SK-N-SH treated with all-trans-retinoic acid at 6 μM for 48 hours (cell line): ENCODE data around the gene TMEM131.

Source experiments
- ARNTL ChIP-seq: fragments of 450-650 bp; formaldehyde crosslinking; IDR thresholded peaks from 2 replicates; pipeline ENCODE4 v1.5.0; 2020; ENCODE audit warnings: low read depth, mild to moderate bottlenecking, moderate library complexity, borderline replicate concordance
- BACH2 ChIP-seq: fragments of 250-450 bp; sonication (Bioruptor Pico); IDR thresholded peaks from 2 replicates; pipeline ENCODE4 v1.9.0; 2021; ENCODE audit warnings: mild to moderate bottlenecking, borderline replicate concordance
- CSDC2 ChIP-seq: fragments of 250-450 bp; sonication (Bioruptor Pico); IDR thresholded peaks from 2 replicates; pipeline ENCODE4 v1.5.0; 2020; ENCODE audit warnings: mild to moderate bottlenecking, moderate library complexity
- CSRNP3 ChIP-seq: fragments of 250-450 bp; sonication (Bioruptor Pico); IDR thresholded peaks from 2 replicates; pipeline ENCODE4 v1.5.1; 2021; ENCODE audit warnings: mild to moderate bottlenecking, moderate library complexity
- OSR1 ChIP-seq: fragments of 250-450 bp; sonication (Bioruptor Pico); IDR thresholded peaks from 2 replicates; pipeline ENCODE4 v1.8.0; 2022; ENCODE audit warnings: moderate library complexity, mild to moderate bottlenecking, inconsistent platforms
- PATZ1 ChIP-seq: fragments of 250-450 bp; sonication (Bioruptor Pico); IDR thresholded peaks from 2 replicates; pipeline ENCODE4 v1.8.0; 2020; ENCODE audit warnings: mild to moderate bottlenecking, moderate library complexity, borderline replicate concordance
- RARB ChIP-seq: fragments of 250-450 bp; sonication (Bioruptor Pico); IDR thresholded peaks from 2 replicates; pipeline ENCODE4 v1.8.0; 2021; ENCODE audit warnings: mild to moderate bottlenecking, moderate library complexity
- ZC3H10 ChIP-seq: fragments of 250-450 bp; sonication (Bioruptor Pico); IDR thresholded peaks from 2 replicates; pipeline ENCODE4 v1.5.1; 2021; ENCODE audit warnings: mild to moderate bottlenecking, moderate library complexity
- ZFP3 ChIP-seq: fragments of 250-450 bp; sonication (Bioruptor Pico); IDR thresholded peaks from 2 replicates; pipeline ENCODE4 v1.5.0; 2020; ENCODE audit warnings: mild to moderate bottlenecking, moderate library complexity
- ZNF8 ChIP-seq: fragments of 450-650 bp; formaldehyde crosslinking; IDR thresholded peaks from 2 replicates; pipeline ENCODE4 v1.5.0; 2020; ENCODE audit warnings: mild to moderate bottlenecking, moderate library complexity

GRCh38 chr2:97919858-97920257 is 75.9 kb downstream of the TMEM131 start:
- TF ChIP-seq ARNTL, result no peak
- no peak for TF ChIP-seq RARB (CRISPR knock-in tag)
- no peak for TF ChIP-seq ZNF8 (CRISPR knock-in tag)
- no peak for TF ChIP-seq PATZ1
- no peak for TF ChIP-seq CSRNP3 (CRISPR knock-in tag)
- no peak for TF ChIP-seq OSR1 (CRISPR knock-in tag)
- TF ChIP-seq ZC3H10 (CRISPR knock-in tag), result no peak
- no peak for TF ChIP-seq ZFP3 (CRISPR knock-in tag)
- TF ChIP-seq BACH2 (CRISPR knock-in tag), result no peak
- TF ChIP-seq CSDC2 (CRISPR knock-in tag), result no peak
